HPDE6-E6E7 (cell line): ENCODE data around the gene PLCL1.

Experiments
- DNase-seq: peaks from one replicate; pipeline ENCODE4 v3.0.0; 2011; ENCODE audit warnings: missing footprints; ENCODE audit errors: extremely low spot score

PLCL1 gene

DNA sequence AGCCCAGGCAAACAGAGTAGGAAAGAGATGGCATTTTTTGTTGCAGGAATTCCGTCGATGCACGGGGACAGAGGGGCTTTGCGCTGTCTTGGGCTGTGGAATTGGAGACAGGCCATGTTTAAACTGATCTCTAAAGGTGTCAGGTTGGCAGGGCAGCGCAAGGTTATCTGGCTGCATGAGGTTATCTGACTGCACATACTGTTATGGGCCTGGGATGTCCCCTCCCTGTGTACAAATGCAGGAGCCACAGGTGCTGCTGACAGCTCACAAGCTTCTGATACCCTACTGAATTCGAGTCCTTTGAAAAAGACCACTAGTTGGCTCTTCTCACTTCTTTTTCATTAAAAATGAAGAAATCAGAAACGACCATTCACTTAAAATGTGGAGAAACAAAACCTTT lies 255.4 kb downstream of the PLCL1 start:
- DNase-seq = no peak

GRCh38 chr2:198060277-198060676 lies 255.9 kb downstream of the PLCL1 start:
- no peak for DNase-seq

- no peak for DNase-seq
Measured at GRCh38 chr2:198062826-198063225, 258.4 kb downstream of the PLCL1 start.

- DNase-seq = no peak
Measured at GRCh38 chr2:198063242-198063641, 258.8 kb downstream of the PLCL1 start.

DNA sequence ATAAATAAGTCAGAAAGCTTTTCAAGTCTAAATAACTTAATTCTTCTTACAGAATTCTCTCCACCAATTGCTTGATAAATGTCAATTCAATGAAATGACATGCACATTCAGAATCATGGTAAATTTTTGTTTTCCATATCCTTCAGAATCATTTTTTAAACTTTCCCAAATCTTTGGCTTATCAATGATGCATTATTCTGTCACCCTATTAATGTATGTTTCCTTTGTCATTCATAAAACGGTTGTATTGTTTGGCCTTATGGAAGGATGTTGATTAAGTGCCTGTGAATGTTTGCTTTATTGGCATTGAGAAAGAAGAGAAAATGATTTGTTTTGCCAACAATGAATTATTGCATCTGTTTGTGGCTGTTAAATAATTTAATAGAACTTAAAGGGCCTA lies 260.9 kb downstream of the PLCL1 start:
- no peak for DNase-seq

DNA sequence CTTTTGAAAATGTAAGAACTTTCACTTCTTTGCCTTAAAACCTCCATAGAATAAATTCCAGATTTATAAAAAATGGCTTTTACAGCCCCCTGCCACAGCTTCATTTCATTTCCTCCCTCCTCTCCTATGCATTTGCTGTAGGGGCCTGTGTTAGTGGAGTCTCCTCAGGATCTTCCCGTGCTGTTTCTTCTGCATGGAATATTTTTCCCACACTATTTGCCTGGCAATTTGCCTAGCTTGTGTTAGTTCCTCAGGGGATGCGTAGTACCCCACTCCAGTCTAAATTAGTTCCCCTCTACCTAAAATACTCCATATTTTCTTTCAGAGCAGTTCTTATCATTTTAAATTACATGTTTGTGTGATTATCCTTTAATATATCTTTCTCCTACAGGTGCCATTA lies 262.2 kb downstream of the PLCL1 start:
- no peak for DNase-seq

GRCh38 chr2:198072655-198073054 lies 268.3 kb downstream of the PLCL1 start:
- no peak for DNase-seq

DNA sequence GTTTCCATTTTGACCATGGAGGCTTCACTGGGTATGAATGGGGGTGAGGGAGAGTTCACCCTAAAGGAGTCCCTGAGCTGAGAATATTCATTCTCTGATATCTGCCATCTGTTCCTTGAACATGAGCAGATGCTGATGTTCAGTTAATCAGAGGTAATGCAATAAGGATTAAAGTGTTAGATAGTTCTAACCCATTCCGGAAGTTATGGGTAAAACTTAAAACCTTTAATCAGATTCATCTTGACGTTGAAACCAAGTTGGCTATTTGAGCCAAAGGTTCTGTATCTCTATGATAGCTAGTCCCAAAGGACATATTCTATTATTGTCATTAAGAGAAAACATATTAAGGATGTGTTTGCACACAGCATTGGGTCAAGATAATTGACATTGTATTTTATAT lies 268.9 kb downstream of the PLCL1 start:
- DNase-seq = no peak

- no peak for DNase-seq
Measured at GRCh38 chr2:198077477-198077876, 273.1 kb downstream of the PLCL1 start.

- DNase-seq = no peak
Measured at GRCh38 chr2:198080879-198081765, 276.7 kb downstream of the PLCL1 start.

DNA sequence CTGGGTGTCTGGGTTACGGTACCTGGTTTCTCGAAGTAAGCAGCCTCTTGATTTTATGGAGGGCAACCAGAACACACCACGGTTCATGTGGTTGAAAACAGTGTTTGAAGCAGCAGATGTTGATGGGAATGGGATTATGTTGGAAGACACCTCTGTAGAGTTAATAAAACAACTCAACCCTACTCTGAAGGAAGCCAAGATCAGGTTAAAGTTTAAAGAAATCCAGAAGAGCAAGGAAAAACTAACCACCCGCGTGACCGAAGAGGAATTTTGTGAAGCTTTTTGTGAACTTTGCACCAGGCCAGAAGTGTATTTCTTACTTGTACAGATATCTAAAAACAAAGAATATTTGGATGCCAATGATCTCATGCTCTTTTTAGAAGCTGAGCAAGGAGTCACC lies 279.8 kb downstream of the PLCL1 start:
- DNase-seq = no peak

DNA sequence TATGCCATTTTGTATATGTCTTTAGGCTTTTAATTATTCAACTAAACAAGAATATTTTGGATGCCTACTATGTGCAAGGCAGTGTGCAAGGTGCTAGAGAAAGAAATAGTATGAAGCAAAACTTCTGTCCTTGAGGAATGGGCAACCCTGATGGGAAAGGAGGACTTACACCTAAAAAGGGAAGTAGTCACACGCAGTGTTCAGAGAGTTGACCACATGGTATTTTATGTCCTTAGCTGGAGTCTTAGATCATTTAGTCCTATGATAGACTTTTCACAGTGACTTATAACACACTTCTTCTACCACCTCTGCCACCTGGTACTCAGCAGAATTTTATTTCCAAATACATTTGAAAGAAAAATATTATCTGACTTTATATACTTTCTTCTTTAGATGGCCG lies 291.6 kb downstream of the PLCL1 start:
- DNase-seq = no peak

- no peak for DNase-seq
Measured at GRCh38 chr2:198096965-198097364, 292.6 kb downstream of the PLCL1 start.

DNA sequence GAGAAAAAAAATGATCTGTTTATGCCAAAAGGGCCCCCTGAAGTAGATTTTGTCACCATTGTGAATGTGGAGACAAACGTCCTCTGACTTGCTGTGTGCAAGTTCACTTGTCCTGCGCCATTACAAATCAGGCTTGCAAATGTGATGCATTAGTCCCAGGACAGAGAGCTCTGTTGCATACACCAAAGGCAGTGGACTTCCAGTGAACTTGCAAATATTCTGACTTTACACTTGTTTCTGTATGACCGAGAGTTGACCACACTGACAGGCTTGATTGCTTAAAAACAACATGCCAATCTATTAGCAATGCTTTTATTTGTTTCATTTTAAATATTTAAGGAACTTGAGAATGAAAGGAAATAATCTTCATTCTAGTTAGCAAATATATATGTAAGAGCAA lies 293.2 kb downstream of the PLCL1 start:
- no peak for DNase-seq

- DNase-seq = no peak
Measured at GRCh38 chr2:198098386-198098785, 294.0 kb downstream of the PLCL1 start.

GRCh38 chr2:198098918-198099317 lies 294.5 kb downstream of the PLCL1 start:
- DNase-seq = no peak

DNA sequence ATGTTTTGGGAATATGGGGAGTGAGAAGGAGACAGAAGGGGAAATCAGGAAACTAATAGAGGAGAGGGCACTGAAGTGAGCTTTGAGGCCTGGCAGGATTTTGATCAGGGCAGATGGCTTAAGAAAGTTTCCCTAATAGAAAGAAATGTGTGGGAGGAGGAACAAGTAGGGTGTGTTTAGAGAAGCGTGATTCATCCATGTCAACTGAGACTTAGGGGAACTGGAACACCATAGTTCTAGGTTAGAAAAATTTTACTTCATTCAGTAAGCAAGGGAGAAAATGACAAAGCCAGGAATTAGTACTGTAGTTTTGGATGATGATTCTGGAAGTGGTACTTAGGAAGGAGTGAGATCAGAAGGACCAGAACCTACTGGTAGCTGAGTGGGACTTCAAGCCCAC lies 296.0 kb downstream of the PLCL1 start:
- DNase-seq = no peak

DNA sequence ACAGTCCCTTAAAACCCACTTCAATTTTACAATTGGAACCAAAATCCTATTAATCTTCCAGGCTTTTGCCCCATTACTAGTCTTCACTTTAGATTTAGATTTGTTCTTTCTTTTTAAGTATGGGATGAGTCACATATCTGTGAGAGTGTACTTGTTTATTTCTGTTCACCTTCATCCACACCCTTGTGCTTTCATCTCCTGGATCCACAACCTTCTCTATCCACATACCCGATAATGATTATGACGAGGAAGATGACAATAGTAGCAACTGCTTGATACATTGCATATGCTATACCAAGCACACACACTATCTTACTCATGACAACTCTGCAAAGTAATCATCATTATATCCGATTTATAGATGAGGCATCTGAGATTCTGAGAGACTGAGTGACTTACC lies 297.3 kb downstream of the PLCL1 start:
- DNase-seq = no peak

DNA sequence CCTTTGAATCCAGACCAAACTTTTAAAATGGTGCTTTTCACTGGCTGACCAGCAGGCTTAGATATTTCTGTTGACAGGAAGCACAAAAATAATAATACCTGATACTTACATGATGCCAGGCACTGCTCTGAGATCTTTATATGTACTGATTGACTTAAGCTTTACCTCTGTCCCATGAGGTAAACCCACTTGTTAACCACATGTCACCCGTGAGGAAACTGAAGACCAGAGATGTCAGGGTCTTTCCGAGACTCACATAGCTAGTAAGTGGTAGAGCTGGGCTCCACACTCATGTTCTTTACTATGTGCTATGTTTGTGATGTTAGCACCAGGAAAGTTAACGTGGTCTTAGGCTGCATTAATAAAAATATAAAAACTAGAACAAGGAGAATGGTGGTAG lies 297.7 kb downstream of the PLCL1 start:
- DNase-seq = no peak

- no peak for DNase-seq
Measured at GRCh38 chr2:198102856-198103255, 298.5 kb downstream of the PLCL1 start.

GRCh38 chr2:198106621-198107385 lies 302.4 kb downstream of the PLCL1 start:
- no peak for DNase-seq

- no peak for DNase-seq
Measured at GRCh38 chr2:198113316-198113715, 308.9 kb downstream of the PLCL1 start.

GRCh38 chr2:198114064-198114463 lies 309.7 kb downstream of the PLCL1 start:
- no peak for DNase-seq
